HG02970 (cell line): ENCODE measurements around the gene SUFU.

Experiments used
- ATAC-seq: cut with Tn5 transposase; IDR thresholded peaks from one replicate; pipeline ENCODE4 v1.9.1; 2021; ENCODE audit warnings: mild to moderate bottlenecking, moderate library complexity, moderate number of reproducible peaks; ENCODE audit not compliant: unreplicated experiment, low FRiP score

The SUFU gene

DNA sequence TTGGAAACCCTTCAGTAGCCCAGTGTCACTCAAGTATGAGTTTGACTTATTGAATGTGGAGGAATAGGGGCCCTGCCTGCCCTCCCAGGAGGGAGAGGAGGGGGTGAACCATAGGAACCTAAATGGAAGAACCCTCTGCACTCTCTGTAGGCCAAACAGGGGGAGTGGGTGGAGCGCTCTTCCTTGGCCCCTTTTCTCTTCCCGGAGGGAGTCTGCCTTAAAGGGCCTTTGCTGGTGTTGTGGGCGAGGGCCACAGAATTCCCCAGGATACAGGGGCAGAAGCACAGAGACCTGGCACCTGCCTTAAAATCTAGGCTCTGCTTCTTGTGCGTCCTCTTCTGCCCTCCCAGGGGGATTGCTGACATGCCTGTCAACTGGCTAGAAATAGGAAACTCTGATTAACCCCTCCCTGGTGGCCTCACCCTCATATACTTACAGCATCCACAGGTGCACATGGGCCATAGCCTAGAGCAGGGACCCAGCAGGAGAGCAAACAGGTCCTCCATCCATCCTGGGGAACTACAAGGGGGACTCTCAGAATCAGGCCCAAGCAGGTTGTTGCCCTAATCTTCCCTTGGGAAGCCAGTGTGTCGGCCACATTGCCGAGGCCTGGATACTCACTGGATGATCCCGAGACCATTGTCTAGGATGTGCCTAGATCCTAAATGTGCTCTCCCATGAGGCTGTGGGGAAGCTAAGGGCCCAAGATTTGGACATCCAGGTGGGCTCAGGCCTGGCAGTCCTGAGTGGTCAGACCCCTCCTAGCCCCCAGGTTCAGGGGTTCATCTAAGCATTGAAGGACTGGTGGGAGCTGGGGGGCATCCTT, 143.9 kb downstream of the SUFU start:
- ATAC-seq: no peak

DNA sequence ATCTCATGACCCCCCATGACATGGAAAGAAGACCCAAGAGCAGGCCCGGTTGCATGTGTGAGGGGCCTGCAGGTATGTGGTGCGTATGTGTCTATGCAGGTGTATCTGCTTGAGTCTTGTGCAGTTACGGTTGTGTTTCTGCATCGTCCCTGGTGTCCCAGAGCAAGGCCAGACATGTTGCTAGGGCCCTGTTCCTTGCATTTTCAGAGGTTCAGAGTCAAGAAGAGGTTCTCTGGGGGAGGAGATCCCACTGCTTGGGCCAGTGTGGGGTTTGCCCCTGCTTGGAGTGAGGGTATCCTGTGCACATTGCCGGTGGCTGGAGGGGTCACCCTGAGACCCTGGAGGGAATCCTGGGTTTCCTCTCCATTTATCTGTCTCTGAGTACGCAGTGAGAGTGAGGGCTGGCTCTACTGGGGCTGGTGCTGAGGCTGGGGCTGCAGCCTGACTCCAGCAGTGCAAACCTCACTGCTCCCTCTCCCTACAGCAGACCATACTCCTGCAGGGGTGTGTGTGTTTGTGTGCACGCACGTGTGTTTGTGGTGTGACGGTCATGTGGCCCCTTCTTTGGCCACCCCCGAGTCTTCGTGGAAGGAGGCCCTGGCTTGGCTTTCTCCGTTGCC, 144.6 kb downstream of the SUFU start:
- ATAC-seq: no peak

DNA sequence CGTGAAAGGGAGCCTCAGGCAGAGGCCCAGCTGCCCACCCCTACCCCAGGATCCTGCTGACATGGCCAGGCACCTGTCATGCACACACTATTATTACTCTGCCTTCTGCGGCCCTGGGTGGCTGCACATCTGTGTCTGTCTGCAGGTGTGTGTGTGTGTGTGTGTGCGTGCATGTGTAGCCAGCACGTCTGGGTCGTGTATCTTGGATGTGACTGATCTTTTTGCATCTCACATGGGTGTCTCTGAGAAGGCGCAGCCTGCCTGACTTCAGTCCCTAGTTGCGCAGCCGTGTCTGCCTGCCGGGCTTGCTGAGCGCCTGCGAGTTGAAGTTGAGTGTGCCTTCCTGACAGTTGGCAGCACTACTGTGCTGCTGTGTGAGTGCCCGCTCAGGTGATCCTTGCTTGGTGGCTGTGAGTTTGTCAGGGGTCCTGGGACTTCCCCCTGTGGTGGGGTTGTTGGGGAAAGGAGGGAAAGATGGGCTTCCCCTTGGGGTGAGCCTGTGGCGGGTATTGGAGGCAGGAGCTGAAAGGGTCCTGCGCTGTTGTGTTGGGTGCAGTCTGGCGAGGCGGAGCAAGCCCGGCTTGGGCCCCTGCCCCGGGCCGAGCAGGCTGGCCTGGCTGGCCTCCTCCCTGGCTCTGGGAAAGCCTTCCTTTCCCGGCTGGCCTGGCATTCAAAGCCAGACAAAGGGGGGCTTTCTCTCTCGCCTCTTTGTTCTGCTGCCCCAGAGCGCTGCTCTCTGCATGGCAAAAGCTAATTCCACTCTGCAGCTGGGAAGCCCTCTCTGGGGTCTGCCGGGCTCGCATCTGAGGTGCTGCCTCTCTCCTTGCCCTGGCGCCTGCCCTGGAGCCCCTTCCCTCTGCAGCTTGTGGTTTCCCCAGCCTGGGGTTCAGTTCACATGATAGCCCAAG, 145.4 kb downstream of the SUFU start:
- no peak for ATAC-seq

DNA sequence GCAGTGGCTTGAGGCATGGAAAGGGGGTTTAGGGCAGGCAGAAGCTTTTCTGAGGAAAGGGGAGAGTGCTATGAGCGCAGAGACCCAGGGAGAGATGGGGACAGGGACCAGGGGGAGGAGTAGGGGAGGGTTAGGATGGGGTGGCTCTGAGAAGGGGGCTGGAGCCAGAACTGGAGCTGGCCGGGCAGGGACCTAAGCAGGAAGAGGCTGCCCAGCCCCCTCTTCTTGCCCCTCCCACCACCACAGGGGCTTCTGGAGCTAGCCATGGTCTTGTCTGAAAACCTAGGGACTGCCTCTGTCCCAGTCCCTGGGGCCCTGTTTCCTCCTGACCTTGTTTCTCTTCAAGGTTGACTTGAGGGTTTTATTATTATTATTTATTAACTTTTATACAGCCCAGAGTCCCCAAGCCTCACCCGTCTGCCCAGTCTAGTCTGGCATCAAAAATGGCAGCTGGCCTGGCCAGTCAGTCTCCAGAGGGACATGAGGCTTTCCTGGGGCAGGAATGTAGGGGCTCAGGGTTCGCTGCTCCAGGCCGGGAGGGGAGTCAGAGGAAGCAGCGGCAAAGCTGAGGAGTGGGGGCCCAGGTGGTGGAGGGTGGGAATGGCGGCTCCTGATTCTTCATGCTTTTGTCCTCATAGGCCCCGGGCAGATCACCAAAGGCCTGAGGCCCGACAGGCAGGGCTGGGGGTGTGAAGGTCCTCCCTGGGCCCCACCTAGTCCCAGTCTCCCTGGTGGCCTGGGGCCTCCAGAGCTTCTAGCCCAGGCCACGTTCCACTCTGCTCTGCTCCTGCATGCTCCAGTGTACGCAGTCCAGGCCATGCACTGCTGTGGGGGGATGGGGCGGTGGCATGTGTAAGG, 146.3 kb downstream of the SUFU start:
- ATAC-seq: no peak

DNA sequence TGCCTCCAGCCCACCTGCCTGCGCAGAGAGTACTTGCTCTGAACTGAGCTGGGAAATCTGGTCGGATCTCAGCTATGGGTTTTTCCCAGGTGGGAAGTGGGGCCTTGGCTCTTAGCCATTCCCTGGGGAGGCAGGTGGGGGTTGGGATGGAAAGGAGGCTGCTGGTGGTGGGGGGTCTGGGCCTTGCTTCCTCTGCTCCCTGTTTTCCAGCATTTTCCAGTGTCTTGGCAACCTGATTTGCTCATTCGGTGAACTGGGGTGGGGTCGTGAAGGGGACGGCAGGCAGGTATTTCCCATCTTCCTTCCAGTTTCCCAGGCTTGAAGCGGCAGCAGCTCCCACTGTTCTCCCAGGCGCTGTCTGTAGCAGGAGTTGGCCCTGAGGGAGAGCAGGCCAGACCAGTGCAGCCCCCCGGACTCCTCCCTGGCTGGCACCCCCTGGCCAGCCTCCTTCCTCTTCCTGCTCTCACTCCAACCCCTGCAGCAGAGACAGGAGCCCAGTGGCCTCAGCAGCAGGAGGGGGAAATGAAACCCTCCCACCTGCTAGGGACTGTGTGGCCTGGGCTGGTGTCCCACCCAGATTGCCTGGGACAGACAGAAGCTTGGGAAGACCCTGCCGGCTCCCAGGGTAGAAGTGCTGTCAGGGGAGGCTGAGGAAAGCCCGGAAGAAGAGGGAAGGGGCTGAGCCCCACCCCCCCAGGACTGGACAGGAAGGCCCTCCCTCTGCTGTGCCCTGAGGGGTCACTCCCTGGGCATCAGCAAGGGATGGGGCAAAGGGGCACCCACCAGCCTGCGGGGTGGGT, 147.1 kb downstream of the SUFU start:
- no peak for ATAC-seq

DNA sequence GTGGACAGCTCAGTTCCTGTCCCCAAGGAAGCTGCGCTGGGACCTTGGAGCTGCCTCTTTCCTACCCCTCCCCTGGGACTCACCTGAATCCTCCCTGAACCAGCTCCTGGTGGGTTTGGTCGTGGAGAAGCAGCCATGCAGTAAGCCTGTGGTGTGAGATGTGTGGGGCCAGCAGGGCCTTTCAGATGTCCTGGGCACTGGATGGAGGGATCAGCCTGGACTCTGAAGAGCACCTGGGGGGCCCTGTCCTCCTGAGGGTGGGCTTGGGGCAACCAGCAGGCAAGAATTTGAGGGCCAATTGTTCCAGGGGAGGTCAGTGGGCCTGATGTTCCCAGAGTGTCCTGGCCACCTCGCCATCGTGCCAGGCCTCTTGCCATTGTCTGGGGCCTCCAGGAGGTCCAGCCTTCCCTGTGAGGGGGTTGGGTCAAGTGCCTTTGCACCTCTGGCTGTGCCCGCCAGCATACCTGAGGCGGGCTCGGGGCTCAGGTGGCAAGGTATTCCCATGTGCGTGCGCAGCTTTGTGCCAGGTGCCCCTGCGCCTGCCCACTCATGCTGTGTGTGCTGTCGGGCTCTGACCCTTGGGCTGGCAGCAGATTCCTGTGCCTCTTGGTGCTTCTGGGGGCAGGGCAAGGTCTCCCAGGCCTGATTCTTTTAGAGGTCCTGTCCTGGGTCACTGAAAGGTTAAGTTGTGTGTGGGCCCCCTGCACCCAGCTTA, 147.8 kb downstream of the SUFU start:
- ATAC-seq: no peak

DNA sequence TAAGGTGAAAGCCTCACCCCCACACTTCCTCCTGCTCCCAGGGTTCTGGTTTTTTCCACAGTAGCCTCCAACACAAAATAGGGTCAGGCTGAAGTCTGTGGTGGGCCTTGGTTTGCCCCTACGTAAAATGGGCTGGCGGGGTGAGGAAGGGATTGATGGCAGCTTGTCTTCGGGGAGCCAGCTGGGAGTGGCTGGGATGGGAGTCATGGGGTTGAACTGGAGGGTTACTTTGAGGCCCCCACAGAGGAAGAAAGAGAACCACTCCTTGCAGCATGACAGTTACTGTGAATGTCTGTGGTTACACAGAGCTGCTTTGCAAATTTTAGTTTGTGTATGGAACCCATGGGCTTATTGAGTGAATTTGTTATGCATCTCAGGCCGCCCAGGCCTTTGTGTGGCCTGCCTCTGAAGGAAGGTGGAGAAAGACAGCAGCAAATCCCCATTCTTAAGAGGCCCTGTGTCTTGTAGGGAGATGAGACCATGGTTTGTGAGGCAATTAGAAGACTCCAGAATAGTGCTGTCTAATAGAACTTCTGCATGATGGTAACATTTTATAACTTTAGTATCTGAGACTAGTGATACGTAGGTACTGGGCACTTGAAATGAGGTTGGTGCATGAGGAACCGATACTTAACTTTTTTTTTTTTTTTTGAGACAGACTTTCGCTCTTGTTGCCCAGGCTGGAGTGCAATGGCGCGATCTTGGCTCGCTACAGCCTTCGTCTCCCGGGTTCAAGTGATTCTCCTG, 148.6 kb downstream of the SUFU start:
- ATAC-seq: no peak

DNA sequence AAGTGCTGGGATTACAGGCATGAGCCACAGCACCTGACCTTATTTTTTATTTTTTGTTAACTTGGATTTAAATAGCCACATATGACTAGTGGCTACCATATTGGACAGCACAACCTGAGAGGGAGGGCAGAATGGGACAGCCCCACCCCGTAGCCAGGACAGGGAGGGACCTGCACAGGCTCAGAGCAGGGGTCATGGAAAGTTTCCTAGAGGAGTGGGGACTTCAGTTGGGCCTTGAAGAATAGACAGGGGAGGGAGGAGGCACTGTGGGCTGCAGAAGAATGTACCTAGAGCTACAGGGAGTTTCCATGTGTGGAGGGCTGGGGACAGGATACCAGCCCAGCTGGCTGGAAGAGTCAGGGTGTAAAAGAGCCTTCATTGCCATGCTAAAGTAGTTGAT, 149.3 kb downstream of the SUFU start:
- no peak for ATAC-seq

DNA sequence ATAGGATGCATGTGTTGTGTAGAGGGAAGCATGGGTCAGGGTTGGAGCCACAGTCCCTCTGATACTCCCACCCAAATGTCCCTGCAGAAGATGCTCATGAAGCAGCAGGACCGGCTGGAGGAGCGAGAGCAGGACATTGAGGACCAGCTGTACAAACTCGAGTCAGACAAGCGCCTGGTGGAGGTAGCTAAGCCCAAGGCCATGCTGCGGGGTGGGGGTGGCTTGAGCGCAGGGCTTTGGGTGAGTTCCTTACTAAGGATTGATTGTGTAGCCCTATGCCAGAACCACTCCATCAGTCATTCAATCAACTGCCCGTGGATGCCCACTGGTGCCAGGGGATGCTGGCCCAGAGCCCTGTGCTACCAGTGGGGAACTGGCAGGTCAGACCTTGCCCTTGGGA, 150.8 kb downstream of the SUFU start:
- ATAC-seq: no peak

DNA sequence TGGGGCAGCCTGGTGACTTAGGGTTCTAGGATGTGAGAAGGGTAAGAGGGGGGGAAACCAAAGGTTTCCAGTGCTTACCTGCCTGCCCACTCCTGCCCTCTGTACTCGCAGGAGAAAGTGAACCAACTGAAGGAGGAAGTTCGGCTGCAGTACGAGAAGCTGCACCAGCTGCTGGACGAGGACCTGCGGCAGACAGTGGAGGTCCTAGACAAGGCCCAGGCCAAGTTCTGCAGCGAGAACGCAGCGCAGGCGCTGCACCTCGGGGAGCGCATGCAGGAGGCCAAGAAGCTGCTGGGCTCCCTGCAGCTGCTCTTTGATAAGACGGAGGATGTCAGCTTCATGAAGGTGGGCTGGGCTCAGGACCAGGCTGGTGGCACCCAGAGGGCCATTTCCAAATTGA, 151.2 kb downstream of the SUFU start:
- no peak for ATAC-seq

DNA sequence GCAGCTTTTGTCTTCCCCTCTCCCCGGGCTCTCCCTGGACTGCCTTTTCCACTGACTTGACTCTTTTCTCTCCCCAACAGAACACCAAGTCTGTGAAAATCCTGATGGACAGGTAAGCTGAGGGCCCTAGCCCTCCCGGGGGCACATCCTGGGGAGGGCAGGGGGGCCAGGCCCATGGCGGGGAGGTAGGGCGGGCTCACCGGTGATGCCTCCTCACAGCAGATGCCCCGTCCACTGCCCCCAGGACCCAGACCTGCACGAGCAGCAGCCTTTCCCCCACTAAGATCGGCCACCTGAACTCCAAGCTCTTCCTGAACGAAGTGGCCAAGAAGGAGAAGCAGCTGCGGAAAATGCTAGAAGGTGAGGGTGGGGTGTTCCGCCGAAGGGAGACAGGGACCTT, 152.3 kb downstream of the SUFU start:
- ATAC-seq: no peak

DNA sequence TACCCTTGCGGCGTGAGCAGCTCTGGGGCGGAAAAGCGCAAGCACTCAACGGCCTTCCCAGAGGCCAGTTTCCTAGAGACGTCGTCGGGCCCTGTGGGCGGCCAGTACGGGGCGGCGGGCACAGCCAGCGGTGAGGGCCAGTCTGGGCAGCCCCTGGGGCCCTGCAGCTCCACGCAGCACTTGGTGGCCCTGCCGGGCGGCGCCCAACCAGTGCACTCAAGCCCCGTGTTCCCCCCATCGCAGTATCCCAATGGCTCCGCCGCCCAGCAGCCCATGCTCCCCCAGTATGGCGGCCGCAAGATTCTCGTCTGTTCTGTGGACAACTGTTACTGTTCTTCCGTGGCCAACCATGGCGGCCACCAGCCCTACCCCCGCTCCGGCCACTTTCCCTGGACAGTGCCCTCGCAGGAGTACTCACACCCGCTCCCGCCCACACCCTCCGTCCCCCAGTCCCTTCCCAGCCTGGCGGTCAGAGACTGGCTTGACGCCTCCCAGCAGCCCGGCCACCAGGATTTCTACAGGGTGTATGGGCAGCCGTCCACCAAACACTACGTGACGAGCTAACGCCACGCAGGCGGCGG, 153.1 kb downstream of the SUFU start:
- no peak for ATAC-seq

DNA sequence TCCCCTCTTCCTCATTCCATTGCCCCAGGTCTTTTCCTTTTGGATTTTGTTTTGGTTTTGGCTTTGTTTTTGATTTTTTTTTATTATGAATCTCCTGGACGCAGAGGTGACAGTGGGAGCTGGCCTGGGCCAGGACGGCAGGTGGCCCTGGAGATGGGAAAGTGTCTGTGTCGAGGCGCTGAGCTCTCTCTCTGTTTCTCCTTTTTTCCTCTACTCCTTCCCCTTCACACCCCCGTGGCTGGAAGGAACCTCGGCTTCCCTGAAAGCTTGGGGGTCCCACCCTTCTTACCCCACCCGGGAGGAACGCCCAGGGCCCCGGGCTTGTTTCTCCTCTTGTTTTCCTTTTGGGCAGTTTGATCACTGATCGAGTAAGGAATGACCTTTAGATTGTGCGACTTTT, 153.7 kb downstream of the SUFU start:
- ATAC-seq: no peak

DNA sequence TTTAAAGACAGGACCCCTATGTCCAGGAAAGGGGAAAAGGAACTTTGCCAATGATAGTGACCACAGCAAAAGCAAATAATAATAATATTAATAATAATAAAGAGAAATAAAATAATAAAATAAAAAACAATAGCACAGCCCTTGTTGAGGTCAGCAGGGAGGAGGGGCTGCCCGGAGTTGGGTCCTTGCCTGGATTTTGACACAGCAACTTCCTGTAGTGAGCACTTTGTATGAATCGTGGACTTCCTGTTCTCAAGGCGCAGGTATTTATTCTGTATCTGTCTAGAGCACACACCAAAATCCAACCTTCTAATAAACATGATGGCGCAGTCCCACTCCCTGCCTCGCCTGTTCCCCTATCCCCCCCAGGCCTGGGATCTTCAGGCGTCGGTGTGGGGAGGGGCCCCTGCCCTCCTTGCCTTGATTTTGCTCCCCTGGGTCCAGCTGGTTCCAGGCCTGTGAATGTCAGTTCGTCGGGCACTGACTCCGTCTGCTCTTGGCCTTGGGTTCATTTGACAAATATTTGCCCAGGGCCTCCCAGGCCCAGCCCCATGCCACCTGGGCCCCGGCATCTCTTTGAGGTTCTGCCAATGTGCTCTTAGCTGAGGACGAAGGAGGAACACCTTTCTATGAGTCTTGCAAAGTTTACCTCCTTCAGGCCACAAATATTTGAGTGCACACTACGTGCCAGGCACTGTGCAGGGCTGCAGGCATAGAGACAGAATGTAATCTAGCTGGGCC, 154.4 kb downstream of the SUFU start:
- no peak for ATAC-seq

DNA sequence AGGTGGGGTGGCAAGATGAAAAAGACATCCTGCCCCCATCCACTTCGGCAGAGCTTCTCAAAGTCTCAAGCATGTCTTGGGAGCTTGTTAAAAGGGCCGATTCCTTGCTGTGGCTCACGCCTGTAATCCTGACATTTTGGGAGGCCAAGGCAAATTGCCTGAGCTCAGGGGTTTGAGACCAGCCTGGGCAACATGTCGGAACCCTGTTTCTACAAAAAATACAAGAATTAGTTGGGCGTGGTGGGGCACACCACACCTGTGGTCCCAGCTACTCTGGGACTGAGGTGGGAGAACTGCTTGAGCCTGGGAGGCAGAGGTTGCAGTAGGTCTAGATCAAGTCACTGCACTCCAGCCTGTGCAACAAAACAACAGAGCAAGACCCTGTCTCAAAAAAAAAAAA, 155.0 kb downstream of the SUFU start:
- no peak for ATAC-seq

DNA sequence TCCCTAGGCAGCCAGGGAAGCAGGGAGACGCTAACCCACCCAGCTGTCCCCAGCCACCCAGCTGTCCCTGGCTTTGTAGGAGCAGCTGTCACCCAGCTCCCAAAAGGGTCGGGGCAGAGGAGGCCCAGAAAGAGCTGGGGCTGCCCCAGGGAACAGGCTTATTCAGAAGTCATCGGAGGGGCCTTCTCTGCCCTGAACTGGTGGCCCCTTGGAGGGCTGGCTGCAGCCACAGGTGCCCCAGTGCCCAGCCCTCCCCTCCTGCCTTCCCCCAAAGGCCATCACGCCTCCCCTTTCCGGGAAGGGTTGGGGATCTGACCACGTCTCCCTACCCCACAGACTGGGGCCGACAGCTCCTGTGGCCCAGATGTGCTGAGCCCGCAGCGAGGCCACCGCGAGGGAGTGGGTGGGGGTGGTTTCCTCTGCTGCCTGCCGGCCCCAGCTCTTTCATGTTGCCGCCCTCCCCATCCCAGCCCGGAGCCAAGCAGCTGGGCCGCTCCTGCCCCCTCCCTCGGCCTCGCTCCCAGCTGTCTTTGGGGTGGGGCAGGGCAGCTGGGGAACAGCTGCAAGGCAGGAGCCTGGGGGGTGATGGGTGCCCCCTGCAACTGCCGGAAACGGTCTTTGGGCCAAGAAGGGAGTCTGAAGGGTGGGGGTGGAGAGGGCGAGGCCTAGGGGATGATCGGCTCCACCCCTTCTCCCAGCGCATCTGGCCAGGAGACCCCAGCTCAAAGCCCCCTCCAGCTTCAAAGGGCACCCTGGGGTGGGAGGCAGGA, 157.3 kb downstream of the SUFU start:
- ATAC-seq: no peak

DNA sequence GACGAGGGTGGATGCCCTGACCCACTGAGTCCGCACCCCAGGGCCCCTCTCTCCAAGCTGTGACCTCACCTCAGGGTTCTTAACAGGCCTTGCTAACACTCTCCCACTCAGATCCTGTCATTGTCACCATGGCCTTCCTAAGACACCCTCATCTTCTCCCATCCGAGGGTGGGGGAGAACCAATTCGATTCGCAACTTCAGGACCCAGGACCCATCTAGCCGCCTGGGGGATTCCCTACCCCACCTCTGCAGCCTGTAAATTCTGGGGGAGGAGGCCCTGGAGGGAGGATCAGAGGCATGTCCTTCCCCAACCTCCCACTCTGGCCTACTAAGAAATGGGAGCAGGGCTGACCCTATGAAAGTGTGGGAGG, 157.9 kb downstream of the SUFU start:
- ATAC-seq: no peak
